Left lung (tissue), 10 donors: ENCODE data around the gene BCDIN3D. TPM values are rescaled to one million over a fixed set of nuclear protein-coding genes. Genes with fewer than 3 reads are reported as not detected.

Source experiments
- ATAC-seq: fragments of 200-7000 bp; cut with Tn5 transposase; one replicate; pipeline ENCODE4 v1.9.1; 2020; ENCODE audit warnings: moderate library complexity
- DNase-seq, 4 donors: peaks; one replicate each; pipeline ENCODE4 v3.0.0-alpha.2; 2013 to 2020
- H3K27ac ChIP-seq, 2 donors: fragments of 200-600 bp; sonication (generic) in 1 of 2; one replicate each; pipeline versions ENCODE4 v1.5.0 to v1.8.0; 2020 to 2021
- H3K27me3 ChIP-seq, 2 donors: fragments of 200-600 bp; sonication (generic) in 1 of 2; one replicate each; pipeline versions ENCODE4 v1.5.0 to v1.8.0; 2020 to 2021
- H3K36me3 ChIP-seq, 2 donors: fragments of 200-600 bp; sonication (generic) in 1 of 2; one replicate each; pipeline versions ENCODE4 v1.5.0 to v1.8.0; 2020 to 2021
- H3K4me1 ChIP-seq, 2 donors: fragments of 200-600 bp; one replicate each; pipeline ENCODE4 v1.8.0; 2021
- H3K4me3 ChIP-seq, 2 donors: fragments of 200-600 bp; sonication (generic) in 1 of 2; one replicate each; pipeline versions ENCODE4 v1.5.0 to v1.8.0; 2020 to 2021; ENCODE audit warnings: mild to moderate bottlenecking in 1 of 2
- H3K9me3 ChIP-seq, 2 donors: fragments of 200-600 bp; sonication (generic) in 1 of 2; one replicate each; pipeline versions ENCODE4 v1.5.0 to v1.8.0; 2020 to 2021
- CTCF ChIP-seq, 2 donors: fragments of 200-600 bp; sonication (generic) in 1 of 2; IDR thresholded peaks; one replicate each; pipeline versions ENCODE4 v1.5.0 to v1.8.0; 2021; ENCODE audit warnings: antibody characterized with exemption in 2 of 2
- intact Hi-C, 2 donors: fragments of 100-400 bp; cut with DNase I; formaldehyde crosslinking; loops; one replicate each; pipeline versions ENCODE4 v1.11.2 to v1.14.2; 2022
- polyA plus RNA-seq, 6 donors: library from polyadenylated mRNA; unstranded; fragments of 120-200 nt; gene quantifications; one replicate each; pipeline ENCODE4 v1.2.1, GENCODE V29; 2013; ENCODE audit not compliant: insufficient read length in 6 of 6
- total RNA-seq, 2 donors: library from RNA; stranded (reverse); fragmentation: NEBNext Ultra II Directional; extraction: Animal tissue kit (Norgen Biotek cat#: 25700); gene quantifications; one replicate each; pipeline ENCODE4 v1.2.1, GENCODE V29; 2021
- donor health status: DM: no; HTN: yes; CAD: no.
- donor health status: DM: no; HTN: no; CAD: no.

BCDIN3D gene
- total and polyA plus RNA-seq, 8 donors = 4.3 to 7.3 (median 5.8) TPM

- Histone ChIP-seq H3K4me1 (peaks cover 0 to 10% of the 10 kb centered on the region in 2 donors), H3K4me3 (no peak overlapping the region), H3K27me3 (no peaks in the 10 kb centered on the region), H3K27ac (no peak overlapping the region), H3K9me3 (peaks cover 0 to 3% of the 10 kb centered on the region in 2 donors), H3K36me3 (peaks cover 0 to 72% of the 10 kb centered on the region in 2 donors)
- intact Hi-C loops = no loop called here
- DNase-seq (no peak), ATAC-seq (no peak)
- TF ChIP-seq CTCF (IDR thresholded peaks at IDR 0.05) = no peak
These were observed 50.5 kb downstream of the BCDIN3D start for GRCh38 chr12:49792181-49792970.

- intact Hi-C loops = no loop called here
These were observed 51.2 kb downstream of the BCDIN3D start for GRCh38 chr12:49791700-49792099.

GRCh38 chr12:49790741-49791555 is 52.0 kb downstream of the BCDIN3D start:
- DNase-seq (peak in 1 of 4 donors; percentile 72), ATAC-seq (no peak)
- H3K36me3 ChIP-seq = peaks cover 0 to 57% of the 10 kb centered on the region in 2 donors

More at GRCh38 chr12:49791700-49792099, 51.2 kb downstream of the BCDIN3D start:
- peaks cover 0 to 6% of the 10 kb centered on the region in 2 donors for H3K4me1 ChIP-seq
- peak in 1 of 4 donors; percentile 72 for DNase-seq
- peaks cover 0 to 65% of the 10 kb centered on the region in 2 donors for H3K36me3 ChIP-seq
- H3K27me3 ChIP-seq = no peaks in the 10 kb centered on the region
- H3K27ac ChIP-seq = no peak overlapping the region
- peaks cover 0 to 3% of the 10 kb centered on the region in 2 donors for H3K9me3 ChIP-seq
- TF ChIP-seq CTCF (IDR thresholded peaks at IDR 0.05) = no peak
- ATAC-seq = no peak
- no peak overlapping the region for H3K4me3 ChIP-seq

GRCh38 chr12:49789992-49790391 is 52.9 kb downstream of the BCDIN3D start:
- no peak for TF ChIP-seq CTCF (IDR thresholded peaks at IDR 0.05)
- intact Hi-C loops = no loop called here

More at GRCh38 chr12:49790741-49791555, 52.0 kb downstream of the BCDIN3D start:
- Histone ChIP-seq H3K27me3 (no peaks in the 10 kb centered on the region), H3K27ac (no peak overlapping the region), H3K9me3 (peaks cover 0 to 3% of the 10 kb centered on the region in 2 donors), H3K4me3 (no peak overlapping the region), H3K4me1 (peaks cover 0 to 4% of the 10 kb centered on the region in 2 donors)
- intact Hi-C loops = no loop called here
- TF ChIP-seq CTCF (IDR thresholded peaks at IDR 0.05) = no peak

GRCh38 chr12:49787672-49788071 is 55.2 kb downstream of the BCDIN3D start:
- peaks cover 4 to 13% of the 10 kb centered on the region in 2 donors for H3K4me1 ChIP-seq
- no peak overlapping the region for H3K27ac ChIP-seq
- H3K36me3 ChIP-seq = peaks cover 0 to 26% of the 10 kb centered on the region in 2 donors
- peaks cover 0 to 3% of the 10 kb centered on the region in 2 donors for H3K9me3 ChIP-seq
- no peaks in the 10 kb centered on the region for H3K27me3 ChIP-seq
- intact Hi-C loops = no loop called here
- TF ChIP-seq CTCF (IDR thresholded peaks at IDR 0.05) = no peak
- no peak for DNase-seq
- no peak overlapping the region for H3K4me3 ChIP-seq
- ATAC-seq = no peak

More at GRCh38 chr12:49789992-49790391, 52.9 kb downstream of the BCDIN3D start:
- peak in 1 of 4 donors; percentile 10 for DNase-seq
- Histone ChIP-seq H3K4me1 (peaks cover 0 to 4% of the 10 kb centered on the region in 2 donors), H3K36me3 (peaks cover 0 to 48% of the 10 kb centered on the region in 2 donors), H3K27ac (no peak overlapping the region), H3K4me3 (no peak overlapping the region), H3K9me3 (peaks cover 0 to 3% of the 10 kb centered on the region in 2 donors), H3K27me3 (no peaks in the 10 kb centered on the region)
- no peak for ATAC-seq
